ENCODE results near the gene CRYBA2.

The CRYBA2 gene

GRCh38 chr2:218995972-218996711 lies 2.9 kb upstream of the CRYBA2 start:
- TF ChIP-seq TAF1 (IDR thresholded peaks at IDR 0.05; ENCODE audit: borderline replicate concordance, insufficient read depth, low read length) (no peak), SIN3A (IDR thresholded peaks at IDR 0.05; ENCODE audit: borderline replicate concordance, insufficient read depth, low read length) (no peak), POLR2AphosphoS5 (IDR thresholded peaks at IDR 0.05; ENCODE audit: low read depth, low read length) (peak; percentile 23; the same call in 1 of the 2 replicates), FOXP2 (optimal IDR thresholded peaks at IDR 0.05; ENCODE audit: borderline replicate concordance, extremely low read depth, extremely low read length, insufficient read depth) (peak; percentile 73)
- TF ChIP-seq, protein P1, sequence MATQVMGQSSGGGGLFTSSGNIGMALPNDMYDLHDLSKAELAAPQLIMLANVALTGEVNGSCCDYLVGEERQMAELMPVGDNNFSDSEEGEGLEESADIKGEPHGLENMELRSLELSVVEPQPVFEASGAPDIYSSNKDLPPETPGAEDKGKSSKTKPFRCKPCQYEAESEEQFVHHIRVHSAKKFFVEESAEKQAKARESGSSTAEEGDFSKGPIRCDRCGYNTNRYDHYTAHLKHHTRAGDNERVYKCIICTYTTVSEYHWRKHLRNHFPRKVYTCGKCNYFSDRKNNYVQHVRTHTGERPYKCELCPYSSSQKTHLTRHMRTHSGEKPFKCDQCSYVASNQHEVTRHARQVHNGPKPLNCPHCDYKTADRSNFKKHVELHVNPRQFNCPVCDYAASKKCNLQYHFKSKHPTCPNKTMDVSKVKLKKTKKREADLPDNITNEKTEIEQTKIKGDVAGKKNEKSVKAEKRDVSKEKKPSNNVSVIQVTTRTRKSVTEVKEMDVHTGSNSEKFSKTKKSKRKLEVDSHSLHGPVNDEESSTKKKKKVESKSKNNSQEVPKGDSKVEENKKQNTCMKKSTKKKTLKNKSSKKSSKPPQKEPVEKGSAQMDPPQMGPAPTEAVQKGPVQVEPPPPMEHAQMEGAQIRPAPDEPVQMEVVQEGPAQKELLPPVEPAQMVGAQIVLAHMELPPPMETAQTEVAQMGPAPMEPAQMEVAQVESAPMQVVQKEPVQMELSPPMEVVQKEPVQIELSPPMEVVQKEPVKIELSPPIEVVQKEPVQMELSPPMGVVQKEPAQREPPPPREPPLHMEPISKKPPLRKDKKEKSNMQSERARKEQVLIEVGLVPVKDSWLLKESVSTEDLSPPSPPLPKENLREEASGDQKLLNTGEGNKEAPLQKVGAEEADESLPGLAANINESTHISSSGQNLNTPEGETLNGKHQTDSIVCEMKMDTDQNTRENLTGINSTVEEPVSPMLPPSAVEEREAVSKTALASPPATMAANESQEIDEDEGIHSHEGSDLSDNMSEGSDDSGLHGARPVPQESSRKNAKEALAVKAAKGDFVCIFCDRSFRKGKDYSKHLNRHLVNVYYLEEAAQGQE (IDR thresholded peaks at IDR 0.05; ENCODE audit: insufficient read depth in 1 of 2, low read depth in 2 of 2, low read length in 2 of 2): 0 out of 4 replicates have a peak, but pooled peaks of 1 of the 2 experiments have one; percentile 19

DNA sequence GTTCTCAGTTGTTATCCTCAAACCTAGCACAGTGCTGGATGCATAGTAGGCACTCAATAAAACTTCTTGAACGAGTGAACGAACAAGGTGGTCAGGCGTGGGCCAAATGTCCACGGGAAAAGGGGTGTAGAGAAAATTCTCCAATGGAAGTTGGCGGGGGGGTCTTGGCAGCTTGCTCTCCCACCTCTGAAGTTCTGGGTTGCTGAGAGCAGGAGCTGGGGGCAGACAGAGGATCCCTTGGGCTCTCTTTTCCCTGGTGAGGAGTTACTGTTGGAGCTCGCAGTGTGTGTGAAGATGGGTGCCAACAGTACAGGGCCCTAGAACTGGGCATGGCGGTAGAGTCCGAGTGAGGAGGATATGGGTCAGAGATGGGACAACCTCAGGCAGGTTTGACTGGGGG lies 2.3 kb upstream of the CRYBA2 start:
- TF ChIP-seq SIN3A (IDR thresholded peaks at IDR 0.05; ENCODE audit: borderline replicate concordance, insufficient read depth, low read length): no peak
- TF ChIP-seq TAF1 (IDR thresholded peaks at IDR 0.05; ENCODE audit: borderline replicate concordance, insufficient read depth, low read length): no peak
- TF ChIP-seq, protein P1 (IDR thresholded peaks at IDR 0.05; ENCODE audit: insufficient read depth in 1 of 2, low read depth in 2 of 2, low read length in 2 of 2): no peak
- TF ChIP-seq FOXP2 (optimal IDR thresholded peaks at IDR 0.05; ENCODE audit: borderline replicate concordance, extremely low read depth, extremely low read length, insufficient read depth): no peak
- no peak for TF ChIP-seq POLR2AphosphoS5 (IDR thresholded peaks at IDR 0.05; ENCODE audit: low read depth, low read length)

- TF ChIP-seq POLR2AphosphoS5 (IDR thresholded peaks at IDR 0.05; ENCODE audit: low read depth, low read length) (no peak), FOXP2 (optimal IDR thresholded peaks at IDR 0.05; ENCODE audit: borderline replicate concordance, extremely low read depth, extremely low read length, insufficient read depth) (no peak), SIN3A (IDR thresholded peaks at IDR 0.05; ENCODE audit: borderline replicate concordance, insufficient read depth, low read length) (no peak)
- TF ChIP-seq, protein P1 (IDR thresholded peaks at IDR 0.05; ENCODE audit: insufficient read depth in 1 of 2, low read depth in 2 of 2, low read length in 2 of 2): no peak
Measured at GRCh38 chr2:218992703-218993344, 398 bp downstream of the CRYBA2 start.

DNA sequence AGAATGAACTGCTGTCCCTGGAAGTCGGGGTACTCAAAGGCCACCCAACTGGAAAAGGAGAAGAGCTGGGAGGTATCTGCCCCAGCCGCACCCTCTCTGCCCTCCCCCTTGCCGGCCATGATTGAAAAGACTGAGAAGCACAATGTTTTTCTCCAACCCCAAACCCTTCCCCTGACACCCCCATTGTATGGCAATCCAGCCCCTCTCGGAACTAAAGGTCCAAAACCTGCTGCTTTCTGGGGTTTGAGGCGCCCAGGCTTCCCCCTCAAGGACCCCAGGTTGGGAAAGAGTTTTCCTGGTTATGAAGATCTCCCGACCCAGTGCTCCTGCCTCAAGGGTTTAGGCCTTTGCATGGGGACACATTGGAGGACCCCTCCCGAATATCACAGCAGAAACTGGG lies 1.0 kb downstream of the CRYBA2 start:
- TF ChIP-seq FOXP2 (optimal IDR thresholded peaks at IDR 0.05; ENCODE audit: borderline replicate concordance, extremely low read depth, extremely low read length, insufficient read depth) (no peak), SIN3A (IDR thresholded peaks at IDR 0.05; ENCODE audit: borderline replicate concordance, insufficient read depth, low read length) (no peak), POLR2AphosphoS5 (IDR thresholded peaks at IDR 0.05; ENCODE audit: low read depth, low read length) (no peak), TAF1 (IDR thresholded peaks at IDR 0.05; ENCODE audit: borderline replicate concordance, insufficient read depth, low read length) (no peak)
- TF ChIP-seq, protein P1 (IDR thresholded peaks at IDR 0.05; ENCODE audit: insufficient read depth in 1 of 2, low read depth in 2 of 2, low read length in 2 of 2): no peak

Data from PFSK-1 (cell line).